HG02763 (cell line): ENCODE results near the gene TANC1.

Experiments
- ATAC-seq: cut with Tn5 transposase; IDR thresholded peaks from one replicate; pipeline ENCODE4 v1.9.1; 2021; ENCODE audit warnings: mild to moderate bottlenecking, moderate library complexity; ENCODE audit not compliant: unreplicated experiment

Gene TANC1

DNA sequence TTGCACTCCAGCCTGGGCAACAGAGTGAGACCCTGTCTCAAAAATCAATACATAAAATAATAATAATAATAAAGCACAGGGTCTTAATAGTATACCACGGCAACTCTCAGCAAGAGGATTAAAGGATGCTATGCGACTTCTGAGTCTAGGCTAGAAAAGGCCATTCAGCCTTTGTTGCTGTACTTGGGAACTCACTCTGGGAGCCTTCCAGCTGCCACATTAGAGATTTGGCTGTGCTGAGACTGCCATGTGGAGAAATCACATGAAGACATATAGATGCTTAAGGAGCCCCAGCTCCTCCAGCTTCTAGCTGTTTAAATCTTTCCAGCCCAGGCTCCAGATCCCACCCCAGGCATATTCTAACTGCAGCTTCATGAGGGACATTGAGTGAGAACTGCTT, 8.2 kb upstream of the TANC1 start:
- no peak for ATAC-seq

DNA sequence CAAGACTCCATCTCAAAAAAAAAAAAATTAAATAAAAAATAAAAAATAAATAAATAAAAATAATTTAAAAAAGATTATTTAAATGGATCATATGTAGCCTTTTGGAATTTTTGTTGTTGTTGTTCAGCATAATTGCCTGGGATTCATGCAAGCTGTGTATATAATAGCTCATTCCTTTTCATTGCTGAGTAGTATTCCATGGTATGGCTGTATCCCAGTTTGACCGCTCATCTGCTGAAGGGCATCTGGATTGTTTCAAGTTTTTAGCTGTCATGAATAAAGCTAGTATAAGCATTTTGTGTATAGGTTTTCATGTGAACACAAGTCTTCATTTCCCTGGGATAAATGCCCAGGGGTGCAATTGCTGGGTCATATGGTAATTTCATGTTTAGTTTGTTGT, 6.4 kb upstream of the TANC1 start:
- no peak for ATAC-seq

DNA sequence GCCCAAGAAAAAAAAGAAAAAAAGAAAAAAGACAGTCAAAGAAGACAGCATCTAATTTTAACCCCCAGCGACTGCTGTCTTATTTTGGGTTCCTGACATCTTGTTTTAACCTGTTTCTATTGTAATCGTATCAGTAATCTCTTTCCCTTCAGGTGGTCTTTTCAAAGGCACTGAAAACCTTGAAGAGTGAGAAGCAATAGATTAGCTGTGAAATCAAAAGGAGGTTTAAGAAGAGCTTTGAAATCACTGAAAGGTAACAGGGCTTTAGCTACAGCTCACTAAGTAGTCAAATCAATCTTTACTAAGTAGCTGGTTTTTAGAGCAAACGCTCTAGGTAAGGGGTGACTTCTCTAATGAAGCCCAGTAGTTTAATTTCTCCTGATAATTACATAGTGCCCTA, 5.4 kb upstream of the TANC1 start:
- no peak for ATAC-seq

GRCh38 chr2:158965107-158965506, 3.3 kb upstream of the TANC1 start:
- ATAC-seq = no peak

DNA sequence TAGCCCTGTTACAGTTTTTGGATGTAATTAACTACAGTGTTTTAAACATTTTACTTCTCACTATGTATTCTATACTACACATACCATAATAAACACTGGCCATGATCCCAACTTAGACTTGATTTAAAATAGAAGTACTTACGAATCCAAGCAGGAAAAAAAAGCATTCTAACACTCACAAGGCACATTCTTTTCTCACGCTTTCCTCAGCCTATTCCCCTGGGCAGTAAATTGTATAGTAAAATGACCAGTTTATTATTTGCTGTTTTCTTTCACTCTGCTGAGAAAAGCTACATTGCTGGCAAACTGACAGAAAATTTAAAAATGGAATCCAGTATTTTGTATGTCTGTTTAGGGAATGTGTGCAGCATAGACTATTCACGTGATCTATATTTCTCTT, 2.8 kb upstream of the TANC1 start:
- ATAC-seq = no peak

DNA sequence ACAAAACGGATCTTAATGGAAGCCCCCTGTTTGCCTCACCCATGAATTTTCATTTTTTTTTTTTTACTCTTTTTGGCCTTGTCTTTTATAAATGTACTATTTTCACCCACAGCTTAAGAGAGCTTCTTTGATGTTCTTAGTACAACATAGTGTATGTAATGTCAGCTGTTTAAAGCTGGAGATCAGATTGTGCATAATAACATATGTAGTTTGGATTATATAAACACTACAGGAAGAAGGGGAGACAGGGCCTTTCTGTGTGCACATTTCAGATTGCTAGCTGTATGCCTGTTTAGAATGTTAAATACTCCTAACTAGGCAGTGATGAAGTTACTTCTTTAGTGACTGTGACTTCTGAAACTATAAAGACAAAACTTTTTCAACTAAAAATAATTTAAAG, 2.1 kb upstream of the TANC1 start:
- ATAC-seq = no peak

DNA sequence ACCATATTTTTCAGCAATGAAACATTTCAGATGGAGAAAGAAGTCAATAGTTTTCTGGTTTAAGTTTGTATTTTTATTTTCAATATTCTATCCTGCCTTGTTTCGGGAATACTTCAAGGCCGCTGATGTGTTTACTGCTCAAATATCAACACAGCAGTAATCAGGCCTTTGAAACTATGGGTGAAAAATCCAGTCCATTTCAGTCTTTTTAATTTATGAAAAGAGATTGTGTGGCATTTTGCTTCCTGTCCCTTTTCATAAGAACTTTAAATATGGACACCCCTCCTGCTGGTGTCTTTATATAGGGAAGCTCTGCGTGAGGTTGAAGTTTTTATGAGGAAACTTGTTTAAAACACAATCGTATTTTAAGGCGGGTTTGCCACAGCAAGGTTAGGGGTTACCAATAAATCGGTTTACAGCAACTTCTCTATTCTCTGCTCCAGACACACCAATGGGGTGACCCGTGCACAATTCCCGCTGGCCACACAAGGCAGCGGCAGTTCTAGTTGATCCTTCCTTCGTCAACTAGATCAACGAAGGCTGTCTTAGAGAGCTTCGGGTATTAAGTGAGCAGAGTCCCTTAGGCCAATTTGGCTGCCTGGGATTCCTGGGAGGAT, 1.2 kb upstream of the TANC1 start:
- no peak for ATAC-seq

GRCh38 chr2:158967731-158968395, 577 bp upstream of the TANC1 start:
- ATAC-seq = no peak

GRCh38 chr2:158969162-158969714, 798 bp downstream of the TANC1 start:
- ATAC-seq = no peak

- no peak for ATAC-seq
Observed at GRCh38 chr2:158969715-158970240, 1.3 kb downstream of the TANC1 start.

DNA sequence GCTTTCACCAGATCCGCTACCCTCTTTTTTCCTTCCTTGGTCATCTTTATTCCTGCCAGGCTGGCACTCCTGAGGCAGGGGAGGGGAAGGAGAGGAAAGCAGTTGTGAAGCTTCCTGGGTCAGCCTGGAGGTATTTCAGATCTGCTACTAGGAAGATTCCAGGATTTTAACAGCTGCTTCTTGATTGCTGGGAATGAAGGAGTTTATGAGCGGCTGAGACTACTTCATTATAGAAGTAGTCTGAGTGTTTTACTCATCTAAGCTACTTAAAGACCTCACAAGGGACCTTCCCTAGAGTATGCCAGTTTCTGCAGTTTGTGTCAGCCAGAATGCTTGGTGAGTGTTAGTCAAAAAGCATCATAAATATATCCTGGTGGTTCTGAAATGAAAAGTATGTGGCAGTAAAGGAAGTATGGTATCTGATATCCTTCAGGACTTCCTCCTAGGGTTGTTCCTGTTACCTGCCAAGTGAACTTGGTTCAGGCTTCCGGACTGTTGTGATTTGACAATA, 1.9 kb downstream of the TANC1 start:
- no peak for ATAC-seq

DNA sequence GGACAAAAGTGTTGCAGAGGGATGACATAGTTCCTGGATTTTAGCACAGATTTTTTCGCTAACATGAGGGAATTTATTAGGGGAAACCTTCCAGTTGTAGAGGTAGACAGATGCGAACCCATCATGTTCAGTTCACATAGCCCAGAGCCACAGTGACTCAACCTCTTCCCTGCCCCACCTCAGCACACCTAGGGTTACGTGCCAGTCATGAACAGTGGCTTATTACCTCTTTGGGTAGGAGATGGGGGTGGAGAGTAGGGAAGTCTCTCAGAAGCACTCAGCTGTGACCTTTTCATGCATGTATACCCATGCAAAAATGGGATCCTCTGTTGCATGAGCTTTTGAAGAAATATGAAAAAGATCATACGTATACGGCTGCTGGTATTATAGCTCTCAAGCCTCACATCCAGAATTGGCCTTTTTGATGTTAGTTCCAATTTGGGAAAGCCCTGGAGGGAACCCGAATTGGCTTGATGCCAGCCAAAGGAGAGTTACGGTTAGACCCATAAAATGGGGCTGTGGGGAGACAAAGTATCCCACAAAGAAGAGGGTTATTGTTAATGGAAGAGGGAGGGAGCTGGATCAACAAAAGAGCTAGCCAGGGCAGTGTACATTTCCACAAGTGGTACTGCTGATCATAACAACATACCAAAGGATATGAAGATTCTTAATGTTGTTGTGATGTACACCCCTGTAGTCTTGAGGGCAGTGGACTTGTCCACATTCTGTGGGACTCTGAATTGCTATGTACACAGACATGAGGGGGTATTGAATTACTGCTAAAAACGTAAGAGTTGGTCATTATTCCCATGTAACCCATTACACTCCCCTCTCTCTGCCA, 4.9 kb downstream of the TANC1 start:
- no peak for ATAC-seq

DNA sequence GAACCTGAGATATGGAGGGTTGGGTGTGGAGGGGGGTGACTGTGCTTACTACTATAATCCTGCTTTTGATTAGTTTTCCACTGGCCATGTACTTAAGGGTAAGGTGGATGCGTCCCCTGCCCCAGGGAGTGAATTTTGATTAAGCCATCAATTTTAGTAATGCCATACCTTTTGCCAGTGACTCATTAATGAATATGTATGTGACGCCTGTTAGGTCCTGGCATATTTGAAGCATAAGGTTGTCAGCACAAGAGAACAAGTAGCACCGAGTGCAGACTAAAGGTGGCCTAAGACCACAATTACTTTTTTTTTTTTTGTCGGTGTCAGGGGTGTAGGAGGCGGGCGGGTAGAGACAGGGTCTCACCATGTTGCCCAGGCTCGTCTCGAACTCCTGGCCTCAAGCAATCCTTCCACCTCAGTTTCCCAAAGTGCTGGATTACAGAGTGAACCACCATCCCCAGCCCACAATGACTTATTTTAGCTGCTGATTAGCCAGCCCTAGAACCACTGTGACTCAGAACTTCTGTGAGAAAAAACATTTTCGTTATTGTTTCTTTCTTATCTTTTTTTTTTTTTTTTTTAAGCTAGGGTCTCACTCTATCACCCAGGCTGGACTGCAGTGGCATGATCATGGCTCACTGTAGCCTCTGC, 7.0 kb downstream of the TANC1 start:
- no peak for ATAC-seq

DNA sequence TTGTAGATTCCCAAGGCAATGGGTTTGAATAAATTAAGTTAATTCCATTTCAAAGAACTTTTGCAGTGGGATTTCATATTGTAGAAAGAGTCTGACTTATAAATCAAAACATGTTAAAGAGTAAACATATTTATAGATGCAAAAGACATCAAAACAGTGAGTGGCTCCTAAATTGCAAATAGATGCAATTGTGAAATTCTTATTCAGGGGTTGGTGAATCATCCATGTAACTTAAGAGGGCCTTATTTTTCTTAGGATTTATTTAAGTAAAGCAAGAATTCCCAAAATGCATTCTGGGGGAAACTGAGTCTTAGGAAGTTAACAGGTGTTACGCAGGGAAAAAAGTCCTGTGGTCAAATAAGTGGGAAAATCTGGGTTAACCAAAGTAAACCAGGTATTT, 11.3 kb downstream of the TANC1 start:
- no peak for ATAC-seq

- ATAC-seq = no peak
Observed at GRCh38 chr2:158984604-158985135, 16.2 kb downstream of the TANC1 start.

GRCh38 chr2:158988501-158988900, 20.1 kb downstream of the TANC1 start:
- ATAC-seq = no peak

- ATAC-seq = no peak
Observed at GRCh38 chr2:158989165-158989564, 20.7 kb downstream of the TANC1 start.

GRCh38 chr2:158990397-158991214, 22.2 kb downstream of the TANC1 start:
- no peak for ATAC-seq

DNA sequence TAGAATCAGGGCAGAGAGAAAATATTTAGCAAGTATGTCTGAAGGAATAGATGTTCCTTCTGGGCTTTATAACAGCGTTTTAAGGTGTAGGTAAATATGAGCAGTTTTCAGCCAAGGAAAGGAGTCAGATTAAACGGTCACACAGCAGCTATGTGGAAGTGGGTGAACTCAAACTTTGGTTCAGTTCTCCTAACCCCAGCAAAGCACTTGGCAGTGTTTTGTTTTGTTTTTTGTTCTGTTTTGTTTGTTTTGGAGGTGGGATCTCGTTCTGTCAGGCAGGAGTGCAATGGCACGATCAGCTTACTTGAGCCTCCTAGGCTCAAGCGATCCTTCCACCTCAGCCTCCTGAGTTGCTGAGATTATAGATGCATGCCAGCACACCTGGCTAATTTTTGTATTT, 24.6 kb downstream of the TANC1 start:
- ATAC-seq = no peak
